ENCODE measurements around the gene SURF4.

The SURF4 gene

GRCh38 chr9:133375116-133375723 is 640 bp downstream of the SURF4 start:
- DNase-seq (ENCODE audit: low read depth in 2 of 3, low spot score in 1 of 3) = no peak

- DNase-seq (ENCODE audit: low read depth in 2 of 3, low spot score in 1 of 3) = no peak
Observed at GRCh38 chr9:133374612-133375115, 1.2 kb downstream of the SURF4 start.

GRCh38 chr9:133372144-133372543 is 3.7 kb downstream of the SURF4 start:
- DNase-seq (ENCODE audit: low read depth in 2 of 3, low spot score in 1 of 3) = no peak

GRCh38 chr9:133371261-133371711 is 4.6 kb downstream of the SURF4 start:
- peak; percentile 73 to 83 (median 75) for DNase-seq (ENCODE audit: low read depth in 2 of 3, low spot score in 1 of 3)

GRCh38 chr9:133370685-133371084 is 5.2 kb downstream of the SURF4 start:
- DNase-seq (ENCODE audit: low read depth in 2 of 3, low spot score in 1 of 3) = no peak

GRCh38 chr9:133369933-133370332 is 5.9 kb downstream of the SURF4 start:
- no peak for DNase-seq (ENCODE audit: low read depth in 2 of 3, low spot score in 1 of 3)

- DNase-seq (ENCODE audit: low read depth in 2 of 3, low spot score in 1 of 3) = no peak
Observed at GRCh38 chr9:133369422-133369821, 6.4 kb downstream of the SURF4 start.

- no peak for DNase-seq (ENCODE audit: low read depth in 2 of 3, low spot score in 1 of 3)
Observed at GRCh38 chr9:133368249-133368881, 7.5 kb downstream of the SURF4 start.

GRCh38 chr9:133367778-133368177 is 8.1 kb downstream of the SURF4 start:
- DNase-seq (ENCODE audit: low read depth in 2 of 3, low spot score in 1 of 3) = no peak

GRCh38 chr9:133367221-133367620 is 8.6 kb downstream of the SURF4 start:
- no peak for DNase-seq (ENCODE audit: low read depth in 2 of 3, low spot score in 1 of 3)

GRCh38 chr9:133366435-133366834 is 9.4 kb downstream of the SURF4 start:
- no peak for DNase-seq (ENCODE audit: low read depth in 2 of 3, low spot score in 1 of 3)

- DNase-seq (ENCODE audit: low read depth in 2 of 3, low spot score in 1 of 3) = no peak
Observed at GRCh38 chr9:133362359-133363044, 13.4 kb downstream of the SURF4 start.

GRCh38 chr9:133361507-133362092 is 14.3 kb downstream of the SURF4 start:
- no peak for DNase-seq (ENCODE audit: low read depth in 2 of 3, low spot score in 1 of 3)

GRCh38 chr9:133360400-133361393 is 15.2 kb downstream of the SURF4 start:
- no peak for DNase-seq (ENCODE audit: low read depth in 2 of 3, low spot score in 1 of 3)

- DNase-seq (ENCODE audit: low read depth in 2 of 3, low spot score in 1 of 3) = no peak
Observed at GRCh38 chr9:133359399-133360175, 16.3 kb downstream of the SURF4 start.

GRCh38 chr9:133357656-133358055 is 18.2 kb downstream of the SURF4 start:
- DNase-seq (ENCODE audit: low read depth in 2 of 3, low spot score in 1 of 3) = no peak

GRCh38 chr9:133356391-133357091 is 19.3 kb downstream of the SURF4 start, which contains the start of the genes SURF1 and SURF2:
Gene SURF1, minus strand, starts transcription at chr9:133356487. Its CDS starts 34 bp downstream, at chr9:133356453.
Gene SURF2, plus strand, starts transcription at chr9:133356550. Its CDS starts 43 bp downstream, at chr9:133356593.
- DNase-seq (ENCODE audit: low read depth in 2 of 3, low spot score in 1 of 3) = peak; percentile 76 to 89 (median 84)

- DNase-seq (ENCODE audit: low read depth in 2 of 3, low spot score in 1 of 3) = no peak
Observed at GRCh38 chr9:133355881-133356357, 19.9 kb downstream of the SURF4 start.

GRCh38 chr9:133354766-133355165 is 21.1 kb downstream of the SURF4 start:
- no peak for DNase-seq (ENCODE audit: low read depth in 2 of 3, low spot score in 1 of 3)

All from stimulated activated CD4-positive, alpha-beta T cell treated with anti-CD3 and anti-CD28 coated beads, Interleukin-12 subunit alpha, Interleukin-12 subunit beta, amount 100 ng/mL, for 48 hours (primary cell).